Gastrocnemius medialis (tissue), 4 donors: ENCODE results near the gene ZNF766.

Source experiments
- CTCF ChIP-seq, 5 experiments: fragments of 450-650 bp in 3 of 5; fragments of 200-600 bp in 2 of 5; sonication (generic) in 2 of 5; IDR thresholded peaks in 4 of 5; conservative IDR thresholded peaks in 1 of 5; 1 replicate in 4 of 5; 2 replicates in 1 of 5; pipeline ENCODE4 v1.5.1; 2016 to 2019; ENCODE audit warnings: antibody characterized with exemption in 5 of 5, mild to moderate bottlenecking in 3 of 5, moderate library complexity in 3 of 5
- POLR2A ChIP-seq, 2 donors: fragments of 450-650 bp; IDR thresholded peaks; one replicate each; pipeline ENCODE4 v1.6.1; 2017; ENCODE audit warnings: antibody characterized with exemption in 2 of 2, mild to moderate bottlenecking in 2 of 2, moderate library complexity in 2 of 2

GRCh38 chr19:52322429-52322828, 53.0 kb downstream of the ZNF766 start:
- TF ChIP-seq CTCF (IDR thresholded peaks at IDR 0.05 in 4 of 5, conservative IDR thresholded peaks at IDR 0.05 in 1 of 5) (no peak), POLR2A (IDR thresholded peaks at IDR 0.05) (no peak)
